ENCODE results near the gene TAS2R9.

DNA sequence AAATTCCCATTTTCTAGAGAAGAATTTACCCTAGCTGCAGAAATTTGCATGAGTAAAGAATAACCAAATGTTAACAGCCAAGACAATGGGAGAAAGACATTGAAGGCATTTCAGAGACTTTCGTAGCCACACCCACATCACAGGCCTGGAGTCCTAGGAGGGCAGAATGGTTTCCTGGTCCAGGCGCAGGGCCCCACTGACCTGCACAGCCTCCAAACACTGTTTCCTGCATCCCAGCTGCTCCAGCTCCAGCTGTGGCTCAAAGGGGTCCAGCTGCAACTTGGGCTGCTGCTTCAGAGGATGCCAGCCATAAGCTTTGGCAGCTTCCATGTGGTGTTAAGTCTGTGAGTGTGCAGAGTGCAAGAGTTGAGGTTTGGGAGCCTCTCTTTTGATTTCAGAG lies 45.8 kb upstream of the TAS2R9 start:
- TF ChIP-seq POLR2AphosphoS5 (IDR thresholded peaks at IDR 0.05; ENCODE audit: borderline replicate concordance, low read depth, low read length) (no peak), EZH2 (IDR thresholded peaks at IDR 0.05) (no peak)
